Mesenchymal stem cell (in vitro differentiated cells and primary cell): ENCODE measurements around the gene TUBA4B.

Source experiments
- DNase-seq: peaks from one replicate; pipeline ENCODE4 v3.0.0-alpha.2; 2013
- H2AFZ ChIP-seq: one replicate; pipeline ENCODE4 v1.6.1; 2013; ENCODE audit warnings: low read depth, mild to moderate bottlenecking, control low read depth, inconsistent platforms, low read length, moderate library complexity
- H2AK5ac ChIP-seq: 2 replicates; pipeline ENCODE4 v1.6.1; 2013; ENCODE audit warnings: low read length, moderate library complexity, mild to moderate bottlenecking, inconsistent platforms; ENCODE audit not compliant: severe bottlenecking
- H2BK120ac ChIP-seq: one replicate; pipeline ENCODE4 v1.6.1; 2013; ENCODE audit warnings: low read depth, mild to moderate bottlenecking, inconsistent platforms, low read length, moderate library complexity
- H2BK12ac ChIP-seq, 2 experiments: one replicate each; pipeline ENCODE4 v1.6.1; 2013; ENCODE audit warnings: inconsistent platforms in 2 of 2, low read length in 2 of 2, mild to moderate bottlenecking in 2 of 2, moderate library complexity in 2 of 2, control low read depth in 1 of 2
- H2BK15ac ChIP-seq: one replicate; pipeline ENCODE4 v1.6.1; 2013; ENCODE audit warnings: mild to moderate bottlenecking, low read depth, inconsistent platforms; ENCODE audit not compliant: poor library complexity, severe bottlenecking
- H2BK5ac ChIP-seq: 2 replicates; pipeline ENCODE4 v1.6.1; 2013; ENCODE audit warnings: low read depth, mild to moderate bottlenecking, low read length, control low read depth, inconsistent platforms; ENCODE audit not compliant: poor library complexity, severe bottlenecking
- H3K14ac ChIP-seq, 2 experiments: one replicate each; pipeline ENCODE4 v1.6.1; 2013; ENCODE audit warnings: inconsistent platforms in 2 of 2, low read length in 2 of 2, control low read depth in 1 of 2, mild to moderate bottlenecking in 1 of 2, moderate library complexity in 1 of 2
- H3K18ac ChIP-seq, 2 experiments: one replicate each; pipeline ENCODE4 v1.6.1; 2013; ENCODE audit warnings: inconsistent platforms in 2 of 2, low read length in 2 of 2, control low read depth in 1 of 2, low read depth in 1 of 2, mild to moderate bottlenecking in 1 of 2
- H3K23ac ChIP-seq, 2 experiments: one replicate each; pipeline ENCODE4 v1.6.1; 2013; ENCODE audit warnings: inconsistent platforms in 2 of 2, low read length in 2 of 2, mild to moderate bottlenecking in 2 of 2, moderate library complexity in 2 of 2, control low read depth in 1 of 2
- H3K27ac ChIP-seq: 2 replicates; pipeline ENCODE4 v1.5.1; 2013; ENCODE audit warnings: mild to moderate bottlenecking, moderate library complexity, low read length, control low read depth, inconsistent platforms; ENCODE audit not compliant: poor library complexity, severe bottlenecking
- H3K27me3 ChIP-seq, 2 experiments: 2 replicates each; pipeline versions ENCODE4 v1.6.1 to v1.7.0; 2013; ENCODE audit warnings: low read length in 2 of 2, mild to moderate bottlenecking in 2 of 2, moderate library complexity in 2 of 2, control low read depth in 1 of 2, inconsistent platforms in 1 of 2; ENCODE audit not compliant: control insufficient read depth in 1 of 2, insufficient read depth in 1 of 2
- H3K36me3 ChIP-seq, 2 experiments: 2 replicates each; pipeline versions ENCODE4 v1.6.1 to v1.7.0; 2013; ENCODE audit warnings: low read length in 2 of 2, control low read depth in 1 of 2, inconsistent platforms in 1 of 2, low read depth in 1 of 2, mild to moderate bottlenecking in 1 of 2; ENCODE audit not compliant: insufficient read depth in 2 of 2, control insufficient read depth in 1 of 2
- H3K4ac ChIP-seq, 2 experiments: one replicate each; pipeline ENCODE4 v1.6.1; 2013; ENCODE audit warnings: inconsistent platforms in 2 of 2, low read length in 2 of 2, mild to moderate bottlenecking in 2 of 2, moderate library complexity in 2 of 2, control low read depth in 1 of 2, low read depth in 1 of 2
- H3K4me1 ChIP-seq: 2 replicates; pipeline ENCODE4 v1.6.1; 2013; ENCODE audit warnings: low read depth, low read length, control low read depth; ENCODE audit not compliant: control insufficient read depth, insufficient read depth
- H3K4me2 ChIP-seq: 2 replicates; pipeline ENCODE4 v1.6.1; 2013; ENCODE audit warnings: low read length, mild to moderate bottlenecking, inconsistent platforms; ENCODE audit not compliant: poor library complexity, severe bottlenecking
- H3K4me3 ChIP-seq, 2 experiments: 2 replicates each; pipeline versions ENCODE4 v1.5.1 to v1.7.0; 2013; ENCODE audit warnings: low read length in 2 of 2, mild to moderate bottlenecking in 2 of 2, control low read depth in 1 of 2, low read depth in 1 of 2; ENCODE audit not compliant: insufficient read depth in 1 of 2
- H3K79me1 ChIP-seq: replicated peaks from 2 replicates; pipeline ENCODE4 v1.6.1; 2013; ENCODE audit warnings: mild to moderate bottlenecking, control low read depth, low read length, inconsistent platforms; ENCODE audit not compliant: poor library complexity, severe bottlenecking
- H3K9ac ChIP-seq: 2 replicates; pipeline ENCODE4 v1.7.0; 2013; ENCODE audit warnings: mild to moderate bottlenecking, low read length, moderate library complexity
- H3K9me3 ChIP-seq: 2 replicates; pipeline ENCODE4 v1.7.0; 2013; ENCODE audit warnings: mild to moderate bottlenecking, low read length; ENCODE audit not compliant: control insufficient read depth
- H4K8ac ChIP-seq: one replicate; pipeline ENCODE4 v1.6.1; 2013; ENCODE audit warnings: inconsistent platforms, mild to moderate bottlenecking, low read length, moderate library complexity
- H4K91ac ChIP-seq: one replicate; pipeline ENCODE4 v1.6.1; 2013; ENCODE audit warnings: mild to moderate bottlenecking, low read length, inconsistent platforms
- WGBS: methylation state at CpG from one replicate; pipeline ENCODE4 v1.1.7; 2013; ENCODE audit warnings: mixed read lengths; 5-methylcytosine and 5-hydroxymethylcytosine counted together

TUBA4B gene

DNA sequence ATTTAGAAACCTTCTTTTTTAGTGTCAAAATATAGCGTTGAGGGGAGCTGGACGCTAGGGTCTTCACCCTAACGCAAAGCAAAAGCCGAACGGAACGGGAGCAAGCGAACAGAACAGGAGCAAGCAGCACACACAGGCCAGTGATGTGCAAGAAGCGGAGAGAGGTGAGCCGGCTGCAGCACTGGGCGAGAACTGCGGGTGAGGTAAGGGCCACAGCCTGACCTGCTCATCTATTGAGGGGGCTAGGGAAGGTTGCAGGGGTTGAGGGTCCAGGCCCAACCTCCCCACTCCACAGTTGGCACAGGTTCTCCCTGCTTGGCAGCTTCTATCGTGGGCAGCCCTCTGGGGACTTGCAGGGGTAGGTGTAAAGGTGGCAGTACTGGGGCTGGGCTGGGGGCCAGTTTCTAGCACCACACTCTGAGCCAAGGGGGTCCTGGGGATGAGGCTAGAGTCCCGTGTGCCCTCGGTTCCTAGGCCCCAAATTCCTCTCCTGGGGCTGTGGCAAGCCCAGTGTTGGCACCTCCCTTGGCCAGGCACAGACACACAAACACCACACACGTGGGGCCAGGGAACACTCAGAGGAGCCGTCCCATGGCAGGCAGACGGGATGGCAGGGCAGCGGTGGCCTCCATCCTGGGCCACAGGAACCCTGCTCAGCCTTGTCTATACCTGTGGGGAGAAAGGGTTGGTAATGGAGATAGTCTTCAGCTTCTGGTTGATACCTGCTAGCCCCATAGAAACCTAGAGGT is 33.1 kb upstream of the TUBA4B start:
- Histone ChIP-seq H2BK15ac (no peak overlapping the region), H2BK12ac (no peak overlapping the region), H4K91ac (no peak overlapping the region), H2BK120ac (no peak overlapping the region), H3K4me2 (no peak overlapping the region), H3K36me3 (peaks cover 66 to 74% of the 10 kb centered on the region in 2 experiments), H3K9me3 (no peaks in the 10 kb centered on the region), H3K79me1 (peaks cover 29% of the 10 kb centered on the region), H3K23ac (no peak overlapping the region), H2AK5ac (no peak overlapping the region), H4K8ac (no peak overlapping the region), H3K4me3 (no peak overlapping the region), H3K4me1 (peaks cover 15% of the 10 kb centered on the region), H3K27ac (no peak overlapping the region), H2AFZ (no peak overlapping the region), H3K4ac (no peak overlapping the region), H3K18ac (no peak overlapping the region), H3K27me3 (no peaks in the 10 kb centered on the region), H3K9ac (peak overlapping the region; percentile 93), H3K14ac (no peak overlapping the region), H2BK5ac (no peak overlapping the region)
- no peak for DNase-seq
- WGBS: 97% methylated on average over 17 of the region's 18 CpGs

DNA sequence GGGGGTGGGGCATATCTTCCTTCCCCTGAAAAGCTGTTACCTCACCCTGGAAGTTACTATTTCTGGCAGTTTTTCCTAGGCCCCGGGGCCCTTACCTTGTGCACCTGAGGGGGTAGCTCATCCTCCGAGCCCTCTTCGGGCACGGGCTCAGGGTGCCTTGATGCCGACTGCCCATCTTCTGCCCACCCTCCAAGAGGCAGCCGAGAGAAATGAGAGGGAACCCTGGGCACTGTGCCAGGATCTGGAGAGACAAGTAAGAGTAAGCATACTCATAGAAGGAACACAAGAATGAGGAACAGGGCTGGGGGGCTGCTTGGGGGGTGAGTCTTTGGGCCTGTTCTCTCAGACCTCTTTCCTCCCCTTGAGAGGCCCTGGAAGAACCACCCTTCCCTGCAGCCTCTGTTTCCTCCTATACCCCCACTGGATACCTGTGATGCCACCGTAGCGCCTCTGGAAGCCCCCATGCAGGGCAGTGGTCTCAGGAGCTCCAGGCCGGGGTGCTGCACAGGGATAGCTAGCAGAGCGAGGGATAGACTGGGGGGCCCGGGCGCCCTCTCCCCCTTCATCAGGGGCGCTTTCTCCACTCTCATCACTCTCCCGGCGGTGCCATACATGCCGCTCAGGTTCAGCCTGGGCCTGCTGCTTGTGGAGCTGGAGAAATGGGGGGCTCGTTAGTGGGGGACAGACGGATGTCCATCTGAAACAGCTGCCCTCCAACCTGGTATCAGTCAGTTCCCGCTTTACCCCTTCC is 32.2 kb upstream of the TUBA4B start:
- 94% methylated on average over 14 of the region's 19 CpGs for WGBS
- Histone ChIP-seq H3K4ac (no peak overlapping the region), H3K9ac (no peak overlapping the region)

GRCh38 chr2:219221957-219222518 is 31.0 kb upstream of the TUBA4B start:
- no peak overlapping the region for H2BK5ac ChIP-seq
- peaks cover 34% of the 10 kb centered on the region for H3K79me1 ChIP-seq
- no peak overlapping the region for H2AFZ ChIP-seq
- H3K36me3 ChIP-seq: peaks cover 72 to 73% of the 10 kb centered on the region in 2 experiments
- H3K14ac ChIP-seq: no peak overlapping the region
- H3K18ac ChIP-seq: no peak overlapping the region
- no peak overlapping the region for H2BK12ac ChIP-seq
- no peaks in the 10 kb centered on the region for H3K9me3 ChIP-seq
- H4K8ac ChIP-seq: no peak overlapping the region
- no peak overlapping the region for H3K23ac ChIP-seq
- peaks cover 15% of the 10 kb centered on the region for H3K4me1 ChIP-seq
- no peak overlapping the region for H3K4me2 ChIP-seq
- H3K27me3 ChIP-seq: no peaks in the 10 kb centered on the region
- H3K4me3 ChIP-seq: no peak overlapping the region
- no peak overlapping the region for H2BK15ac ChIP-seq
- H2BK120ac ChIP-seq: no peak overlapping the region
- H3K27ac ChIP-seq: no peak overlapping the region
- WGBS: 96% methylated on average over 16 of the region's 16 CpGs
- DNase-seq: no peak
- H3K4ac ChIP-seq: no peak overlapping the region
- H4K91ac ChIP-seq: no peak overlapping the region
- H2AK5ac ChIP-seq: no peak overlapping the region
- no peak overlapping the region for H3K9ac ChIP-seq

More for the DNA sequence above, 32.2 kb upstream of the TUBA4B start:
- Histone ChIP-seq H3K4me1 (peaks cover 15% of the 10 kb centered on the region), H3K36me3 (peaks cover 73 to 74% of the 10 kb centered on the region in 2 experiments), H4K8ac (no peak overlapping the region), H3K18ac (no peak overlapping the region), H2BK12ac (no peak overlapping the region), H2AFZ (no peak overlapping the region), H3K4me3 (no peak overlapping the region), H3K23ac (no peak overlapping the region), H3K14ac (no peak overlapping the region), H3K4me2 (no peak overlapping the region), H2BK15ac (no peak overlapping the region), H3K27ac (no peak overlapping the region), H4K91ac (no peak overlapping the region), H2AK5ac (no peak overlapping the region), H3K27me3 (no peaks in the 10 kb centered on the region), H3K79me1 (peaks cover 38% of the 10 kb centered on the region), H2BK120ac (no peak overlapping the region), H2BK5ac (no peak overlapping the region), H3K9me3 (no peaks in the 10 kb centered on the region)
- no peak for DNase-seq
